GM19193 (cell line): ENCODE data around the gene MYH7.

Source experiments
- POLR2A ChIP-seq: IDR thresholded peaks from 4 replicates; pipeline ENCODE4 v1.6.1; 2011; ENCODE audit not compliant: insufficient read depth, insufficient read length; ENCODE audit errors: extremely low read depth

The MYH7 gene

DNA sequence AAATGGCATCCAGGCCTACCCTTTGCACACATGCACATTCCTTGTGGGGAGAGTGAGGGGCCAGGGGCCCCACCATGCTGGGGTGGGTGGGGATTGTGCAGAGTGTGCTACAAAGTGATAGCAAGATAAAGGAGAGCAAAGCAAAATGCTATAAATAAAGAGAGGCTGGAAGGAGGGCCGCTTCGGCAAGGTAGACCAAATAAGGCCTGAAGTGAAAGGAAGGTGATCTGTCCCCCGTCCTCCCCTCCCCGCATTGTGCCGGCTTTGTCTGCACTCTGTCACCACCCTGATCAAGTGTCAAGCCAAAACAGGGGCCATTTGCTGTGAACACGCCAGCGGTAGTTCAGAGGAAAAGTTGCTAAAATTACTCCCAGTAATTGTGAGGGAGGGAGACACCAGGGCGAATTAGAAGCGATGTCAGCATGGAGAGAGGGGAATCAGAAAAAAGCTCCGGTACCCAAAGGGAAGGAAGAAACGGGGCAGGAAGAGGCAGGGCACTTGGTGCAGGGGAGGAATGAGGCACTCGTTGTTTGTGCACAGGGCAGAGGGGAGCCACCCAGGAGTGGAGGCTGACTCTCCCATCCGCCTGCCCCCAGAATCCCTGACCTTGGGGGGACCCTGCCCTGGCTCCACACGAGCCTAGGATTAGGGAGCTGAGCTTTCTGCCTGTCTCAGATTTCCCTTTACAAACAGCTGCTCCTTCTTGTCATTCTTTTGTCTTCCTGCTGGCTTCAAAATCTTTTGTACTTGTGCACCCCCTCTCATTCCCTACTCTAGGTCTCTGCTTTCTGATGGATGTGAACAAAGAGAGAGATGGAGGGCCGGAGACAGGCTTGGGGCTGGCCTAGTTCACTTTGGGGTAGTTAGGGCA is 2.9 kb upstream of the MYH7 start:
- TF ChIP-seq POLR2A, result no peak

DNA sequence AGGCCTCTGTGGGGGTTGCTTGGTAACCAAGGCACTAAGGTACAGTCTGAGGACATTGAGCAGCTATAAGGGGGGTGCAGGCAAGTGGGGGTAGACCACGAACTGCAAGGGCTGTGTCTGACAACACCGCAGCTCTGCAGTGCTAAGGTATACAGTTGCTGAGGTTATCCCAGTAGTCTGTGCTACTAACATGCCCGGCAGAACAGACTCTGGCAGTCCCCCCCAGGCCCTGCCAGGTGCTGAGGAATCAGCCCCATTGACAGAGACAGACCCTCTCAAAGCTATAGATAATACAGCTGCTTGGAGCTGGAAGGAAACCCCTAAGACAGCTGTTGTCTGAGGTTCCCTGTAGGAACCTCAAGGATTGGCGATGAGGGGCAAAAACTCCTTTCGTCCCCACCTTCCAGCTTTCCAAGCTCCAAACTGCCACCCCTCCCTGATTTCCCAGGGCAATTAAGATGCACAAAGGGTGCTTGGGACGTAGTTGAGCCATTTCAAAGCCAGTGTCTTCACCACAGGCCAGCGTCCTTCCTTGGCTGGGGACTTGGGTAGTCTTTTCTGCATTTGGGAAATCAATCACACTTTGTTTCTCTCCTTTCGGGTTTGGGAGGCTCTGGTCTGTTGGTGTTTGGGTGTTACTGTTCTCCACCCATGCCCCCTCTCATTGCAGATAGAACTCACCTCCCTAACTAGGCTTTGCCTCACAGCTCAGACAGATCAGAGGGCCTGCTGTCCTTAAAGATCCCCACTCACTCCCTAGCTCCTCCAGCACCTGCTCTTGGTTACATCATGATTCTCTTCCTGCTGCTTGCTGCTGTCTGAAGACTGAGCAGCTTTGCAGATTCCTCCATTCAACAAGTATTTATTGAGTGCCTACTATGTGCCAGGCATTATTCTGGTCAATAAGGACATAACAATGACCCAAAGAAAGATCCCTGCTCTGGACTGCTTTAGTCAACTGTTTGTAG is 2.0 kb upstream of the MYH7 start:
- TF ChIP-seq POLR2A, result no peak

DNA sequence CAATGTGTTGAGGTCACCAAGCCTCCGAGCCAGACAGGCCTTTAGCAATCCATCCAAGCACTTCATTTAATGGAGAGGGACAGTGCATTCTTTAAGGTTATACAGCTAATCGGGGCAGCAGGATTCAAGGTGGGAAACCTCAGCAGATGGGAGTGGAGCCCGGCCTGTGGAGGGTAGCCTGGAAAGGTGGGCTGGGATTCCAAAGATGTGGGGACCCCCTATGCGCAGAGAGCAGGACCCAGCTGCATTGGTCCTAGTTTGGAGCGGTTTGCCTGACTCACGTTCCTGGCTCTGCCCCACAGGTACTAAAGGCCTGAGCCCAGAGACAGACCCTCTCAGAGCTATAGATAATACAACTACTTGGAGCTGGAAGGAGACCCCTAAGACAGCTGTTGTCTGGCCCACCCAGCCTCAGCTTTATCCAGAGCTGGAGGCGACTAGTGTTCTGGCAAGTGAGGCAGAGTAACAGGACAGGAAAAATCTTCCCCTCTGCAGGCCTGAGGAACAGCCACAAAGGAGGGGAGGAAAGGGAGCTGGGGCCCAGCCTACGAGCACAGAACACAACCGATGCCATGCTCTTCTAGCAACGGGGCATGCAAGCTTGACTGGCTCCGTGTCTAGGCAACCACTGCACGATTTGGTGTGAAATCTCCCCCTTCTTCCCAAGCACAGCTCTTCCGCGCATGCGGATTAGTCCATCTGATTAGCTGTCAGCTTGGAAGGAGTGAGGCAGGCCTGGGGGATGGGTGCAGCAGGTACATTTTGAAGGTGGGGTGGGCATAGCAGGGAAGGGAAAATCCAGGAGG is 1.1 kb upstream of the MYH7 start:
- TF ChIP-seq POLR2A, result no peak

DNA sequence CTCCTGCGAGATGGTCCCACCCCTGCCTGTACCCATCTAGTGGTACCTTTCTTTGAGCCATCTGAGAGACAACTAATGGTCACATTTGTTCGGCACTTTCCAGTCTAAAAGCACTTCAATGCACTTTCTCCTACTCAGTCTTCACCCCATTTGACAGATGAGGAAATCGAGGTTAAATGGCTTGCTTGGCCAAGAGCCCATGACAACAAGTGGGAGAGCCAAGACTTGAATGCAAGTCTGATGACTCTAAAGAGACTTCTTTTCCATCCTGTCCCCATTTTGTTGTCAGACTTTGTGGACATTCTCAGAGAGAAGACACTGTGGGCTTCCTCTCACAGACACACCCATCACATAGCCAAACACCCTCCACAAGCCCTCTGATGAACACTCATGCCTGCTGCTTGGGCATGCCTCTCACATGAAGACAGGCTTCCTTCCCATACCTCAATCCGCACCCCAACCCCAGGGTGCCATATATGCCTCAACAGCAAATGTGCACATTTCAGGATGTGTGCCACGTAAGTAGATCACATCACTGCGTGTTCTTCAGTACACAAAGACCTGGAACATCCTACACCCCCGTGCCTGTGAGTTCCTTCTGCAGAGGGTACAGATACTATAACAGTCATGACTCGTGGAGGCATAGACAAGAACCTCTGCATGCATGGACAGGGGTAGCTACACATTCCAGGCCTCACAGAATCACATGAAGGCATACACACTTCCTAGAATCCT is 805 bp downstream of the MYH7 start:
- TF ChIP-seq POLR2A, result no peak

DNA sequence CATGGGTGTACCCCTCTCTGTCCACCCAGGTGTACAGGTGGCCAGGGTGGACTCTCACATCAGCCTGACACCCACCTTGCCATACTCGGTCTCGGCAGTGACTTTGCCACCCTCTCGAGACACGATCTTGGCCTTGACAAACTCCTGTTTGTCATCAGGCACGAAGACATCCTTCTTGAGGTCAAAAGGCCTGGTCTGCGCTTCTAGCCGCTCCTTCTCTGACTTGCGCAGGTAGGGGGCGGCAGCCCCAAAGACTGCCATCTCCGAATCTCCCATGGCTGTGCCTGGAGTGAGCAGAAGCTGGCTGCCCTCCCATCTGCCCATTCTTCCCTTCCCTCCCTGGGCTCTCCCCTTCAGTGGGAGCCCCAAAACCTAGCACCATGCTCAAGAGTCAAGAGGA is 2.0 kb downstream of the MYH7 start:
- no peak for TF ChIP-seq POLR2A

DNA sequence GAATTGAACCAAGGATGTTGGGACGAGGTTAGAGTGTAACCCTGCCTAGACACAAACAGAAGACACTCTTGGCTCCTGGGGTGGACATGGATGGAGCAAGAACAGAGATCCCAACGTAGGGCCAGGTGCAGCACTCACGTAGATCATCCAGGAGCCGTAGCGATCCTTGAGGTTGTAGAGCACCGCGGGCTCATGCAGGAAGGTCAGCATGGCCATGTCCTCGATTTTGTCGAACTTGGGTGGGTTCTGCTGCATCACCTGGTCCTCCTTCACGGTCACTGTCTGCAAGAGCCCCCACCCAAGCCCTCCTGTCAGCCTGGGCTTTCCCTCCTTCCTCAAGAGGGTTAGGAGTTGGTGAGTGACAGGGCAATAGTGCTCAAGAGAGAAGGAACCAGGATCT is 2.5 kb downstream of the MYH7 start:
- TF ChIP-seq POLR2A, result no peak

DNA sequence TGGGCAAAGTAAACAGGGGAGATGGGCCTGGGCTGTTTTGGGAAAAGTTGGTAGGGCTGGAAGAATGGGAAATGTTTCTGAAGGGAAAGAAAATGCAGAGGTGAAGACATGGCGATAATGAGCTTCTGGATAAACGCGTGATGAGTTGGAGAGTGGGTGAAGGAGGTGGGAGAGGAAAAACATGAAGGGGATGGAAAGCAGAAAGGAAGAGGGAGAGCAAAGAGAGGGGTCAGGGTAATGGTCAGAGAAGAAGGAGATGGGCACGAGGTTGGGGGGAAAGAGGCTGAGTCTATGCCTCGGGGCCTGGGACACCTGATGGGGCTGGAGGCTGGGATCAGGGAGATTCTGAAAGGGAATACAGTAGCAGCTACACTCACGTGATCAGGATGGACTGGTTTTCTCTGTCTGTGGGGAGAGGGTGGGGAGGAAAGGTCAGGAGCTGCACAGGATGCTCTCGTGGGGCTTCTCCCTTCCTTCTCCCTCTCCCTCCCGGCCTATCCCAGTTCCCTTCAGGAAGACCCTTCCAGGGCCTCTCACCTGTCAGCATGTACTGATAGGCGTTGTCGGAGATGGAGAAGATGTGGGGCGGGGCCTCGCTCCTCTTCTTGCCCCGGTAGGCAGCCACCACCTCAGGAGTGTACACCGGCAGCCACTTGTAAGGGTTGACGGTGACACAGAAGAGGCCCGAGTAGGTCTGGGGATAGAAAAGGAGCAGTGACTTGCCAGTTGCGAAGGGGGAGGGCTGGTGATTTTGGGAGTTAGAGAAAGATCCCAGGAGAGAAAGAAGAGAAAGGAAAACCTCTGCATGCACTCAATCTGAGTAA is 3.1 kb downstream of the MYH7 start:
- TF ChIP-seq POLR2A, result no peak

DNA sequence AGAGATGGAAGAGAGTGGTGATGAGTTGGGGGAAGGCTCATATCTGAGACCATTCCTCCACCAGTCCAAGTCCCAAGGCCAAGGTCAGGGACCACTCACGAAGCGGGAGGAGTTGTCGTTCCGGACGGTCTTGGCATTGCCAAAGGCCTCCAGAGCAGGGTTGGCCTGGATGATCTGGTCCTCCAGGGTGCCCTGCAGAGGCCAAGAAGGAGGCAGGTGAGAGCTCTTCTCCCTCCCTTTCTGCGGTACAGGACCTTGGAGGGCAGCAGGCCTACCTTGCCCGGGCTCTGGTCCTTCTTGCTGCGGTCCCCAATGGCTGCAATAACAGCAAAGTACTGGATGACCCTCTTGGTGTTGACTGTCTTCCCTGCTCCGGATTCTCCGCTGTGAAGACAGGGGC is 4.0 kb downstream of the MYH7 start:
- TF ChIP-seq POLR2A, result no peak

DNA sequence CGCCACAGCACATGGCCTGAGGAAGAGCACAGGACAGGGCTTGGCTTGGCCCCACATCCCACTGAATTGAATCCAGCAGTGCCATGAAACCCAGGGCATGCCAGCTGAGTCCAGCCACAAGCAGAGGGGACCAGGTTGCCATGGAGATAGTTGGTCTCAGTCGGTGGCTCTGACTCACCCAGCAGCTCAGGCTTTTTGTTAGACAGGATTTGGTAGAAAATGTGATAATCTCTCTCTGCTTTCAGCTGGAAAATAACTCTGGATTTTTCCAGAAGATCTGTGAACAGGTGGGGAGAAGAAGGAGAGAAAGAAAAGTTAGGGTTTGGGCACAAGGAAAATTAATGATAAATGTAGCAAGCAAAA is 4.8 kb downstream of the MYH7 start:
- TF ChIP-seq POLR2A, result no peak

DNA sequence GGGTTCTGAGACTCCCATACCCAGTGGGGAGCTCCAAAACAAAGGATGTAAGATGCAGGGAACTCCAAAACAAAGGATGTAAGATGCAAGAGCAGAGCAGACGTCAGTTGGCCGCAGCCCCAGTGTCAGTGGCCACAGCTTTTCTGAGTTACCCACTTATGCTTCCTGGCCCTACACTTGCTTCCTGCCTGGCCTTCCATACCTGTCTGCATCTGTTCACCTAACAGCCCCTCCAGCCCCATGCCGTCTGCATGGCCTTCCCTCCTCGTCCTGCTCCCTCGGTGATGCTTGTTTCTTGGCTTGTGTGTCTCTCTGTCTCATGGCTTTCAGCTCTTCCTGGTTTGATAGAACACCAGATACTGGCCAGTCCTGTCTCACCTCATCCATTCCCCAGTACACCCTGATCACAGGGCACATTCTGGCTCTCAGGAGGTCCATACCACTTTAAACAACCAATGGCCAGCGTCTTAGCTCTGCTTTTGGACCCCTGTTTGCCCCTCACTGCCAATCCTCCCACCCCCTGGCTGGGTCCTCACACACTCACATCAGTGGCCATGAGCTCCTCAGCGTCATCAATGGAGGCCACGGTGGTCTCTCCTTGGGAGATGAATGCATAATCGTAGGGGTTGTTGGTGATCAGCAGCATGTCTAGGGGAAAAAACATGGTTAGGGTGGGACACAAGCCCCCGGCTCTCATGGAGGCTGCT is 5.3 kb downstream of the MYH7 start:
- no peak for TF ChIP-seq POLR2A

DNA sequence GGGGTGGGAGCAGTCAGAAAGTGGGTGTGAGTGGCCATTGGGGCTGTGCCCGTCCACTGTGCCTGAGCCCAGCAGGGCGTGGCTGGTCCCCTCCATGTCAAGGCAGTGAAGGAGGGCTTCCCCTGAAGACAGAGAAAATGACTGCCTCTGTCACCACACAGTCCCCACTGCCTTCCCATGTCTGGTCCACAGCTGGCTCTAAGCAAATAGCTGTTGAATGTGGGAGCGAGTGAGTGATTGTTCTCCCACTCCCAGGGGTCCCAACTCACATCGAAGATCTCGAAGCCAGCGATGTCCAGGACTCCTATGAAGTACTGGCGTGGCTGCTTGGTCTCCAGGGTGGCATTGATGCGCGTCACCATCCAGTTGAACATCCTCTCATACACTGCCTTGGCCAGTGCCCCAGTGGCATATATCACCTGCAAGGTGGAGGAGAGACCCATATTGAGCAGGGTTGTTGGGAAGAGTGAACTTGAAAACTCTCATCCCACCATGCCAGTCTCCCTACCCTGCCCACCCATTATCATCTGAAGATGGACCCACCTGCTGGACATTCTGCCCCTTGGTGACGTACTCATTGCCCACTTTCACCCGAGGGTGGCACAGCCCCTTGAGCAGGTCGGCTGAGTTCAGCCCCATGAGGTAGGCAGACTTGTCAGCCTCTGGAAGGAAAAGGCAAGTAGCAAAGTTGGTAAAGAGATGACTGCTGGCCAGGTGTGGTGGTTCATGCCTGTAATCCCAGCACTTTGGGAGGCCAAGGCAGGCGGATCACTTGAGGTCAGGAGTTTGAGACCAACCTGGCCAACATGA is 6.6 kb downstream of the MYH7 start:
- TF ChIP-seq POLR2A, result no peak

DNA sequence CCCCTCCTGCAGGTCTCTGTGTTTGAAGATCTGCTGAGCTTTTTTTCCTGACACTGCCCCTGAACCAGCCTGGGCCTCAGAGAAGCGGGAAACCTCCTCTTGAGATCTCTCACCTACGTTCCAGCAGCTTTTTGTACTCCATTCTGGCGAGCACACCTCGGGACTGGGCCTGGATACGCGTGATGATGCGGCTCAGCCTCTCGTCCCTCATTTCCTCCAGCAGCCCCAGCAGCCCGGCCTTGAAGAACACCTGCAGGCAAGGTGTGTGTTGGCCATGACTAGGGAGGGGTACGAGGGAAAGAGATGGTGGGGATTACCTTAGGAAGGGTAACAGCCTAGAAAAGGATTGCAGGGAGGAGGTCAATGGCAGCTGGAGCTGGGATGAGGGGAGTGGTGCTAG is 10.3 kb downstream of the MYH7 start:
- TF ChIP-seq POLR2A, result no peak

DNA sequence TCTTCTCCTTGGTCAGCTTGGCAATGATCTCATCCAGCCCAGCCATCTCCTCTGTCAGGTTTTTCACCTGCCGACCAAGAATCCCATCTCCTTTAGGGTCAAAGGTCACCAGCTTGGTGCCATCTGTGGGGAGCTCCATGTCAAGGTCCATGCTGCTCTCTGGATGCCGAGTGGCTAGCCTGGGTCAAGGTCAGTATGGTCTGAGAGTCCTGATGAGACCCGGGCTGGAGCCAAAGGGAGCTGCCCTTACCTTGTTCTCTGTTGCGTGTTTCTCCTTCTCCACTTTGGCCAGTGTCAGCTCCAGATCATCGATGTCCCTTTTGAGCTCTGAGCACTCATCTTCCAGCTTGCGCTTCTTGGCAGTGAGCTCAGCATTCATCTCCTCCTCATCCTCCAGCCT is 11.8 kb downstream of the MYH7 start:
- no peak for TF ChIP-seq POLR2A

DNA sequence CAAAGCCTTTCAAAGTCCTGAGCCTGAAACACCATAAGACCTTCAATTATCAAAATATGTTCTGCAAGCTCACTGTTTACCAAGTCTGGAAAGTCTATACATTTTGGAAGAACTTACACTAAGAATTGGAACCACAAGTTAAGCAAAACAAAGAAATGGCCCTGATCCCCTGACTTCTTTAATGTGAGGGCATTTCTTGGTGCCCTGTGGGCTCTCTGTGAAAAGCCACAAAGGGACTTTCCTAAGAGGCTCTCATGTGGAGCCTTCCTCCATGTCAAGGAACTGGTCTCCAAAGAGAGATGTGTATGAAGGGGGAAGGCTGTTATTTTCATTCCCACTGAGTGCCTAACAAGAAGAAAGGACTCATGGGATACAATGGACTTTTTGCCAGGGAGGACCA is 13.9 kb downstream of the MYH7 start:
- no peak for TF ChIP-seq POLR2A
